Epithelial cell of esophagus (primary cell): ENCODE measurements around the gene SNX24.
"Not testable (repeated sequence)": the region's sequence is repeated elsewhere in the genome, so short reads cannot be mapped to it uniquely, and the experiment has no call there.

Experiments used
- DNase-seq: peaks from one replicate; pipeline ENCODE4 v3.0.0; 2010; ENCODE audit warnings: low read depth
- H3K4me3 ChIP-seq: 2 replicates; pipeline ENCODE4 v1.5.1; 2011; ENCODE audit warnings: mild to moderate bottlenecking, low read length, control low read depth
- TF ChIP-seq, protein P1 (sequence below): IDR thresholded peaks from 2 replicates; pipeline ENCODE4 v1.5.1; 2011; ENCODE audit warnings: low read depth, mild to moderate bottlenecking, low read length, control low read depth, inconsistent platforms; ENCODE audit not compliant: insufficient read depth; ENCODE audit errors: missing control alignments

The SNX24 gene

DNA sequence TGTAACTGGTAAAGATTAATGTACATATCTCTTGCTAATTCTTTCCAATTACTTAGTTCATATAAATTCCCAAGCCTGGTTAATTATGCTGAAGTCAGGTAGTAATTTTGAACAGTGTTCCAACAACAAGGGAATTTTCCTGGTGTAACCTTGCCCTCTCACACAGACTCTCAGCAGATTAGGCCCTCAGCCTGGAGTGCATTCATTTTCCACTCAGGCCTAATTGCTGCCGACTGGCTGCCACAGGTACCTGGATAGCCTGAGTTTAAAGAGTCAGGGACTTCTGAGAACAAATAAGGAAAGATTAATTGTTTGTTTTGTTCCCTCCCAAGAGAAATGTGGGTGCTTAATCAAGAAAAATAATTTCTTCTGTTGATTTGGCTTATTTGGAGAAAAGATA is 119.7 kb downstream of the SNX24 start:
- TF ChIP-seq, protein P1, sequence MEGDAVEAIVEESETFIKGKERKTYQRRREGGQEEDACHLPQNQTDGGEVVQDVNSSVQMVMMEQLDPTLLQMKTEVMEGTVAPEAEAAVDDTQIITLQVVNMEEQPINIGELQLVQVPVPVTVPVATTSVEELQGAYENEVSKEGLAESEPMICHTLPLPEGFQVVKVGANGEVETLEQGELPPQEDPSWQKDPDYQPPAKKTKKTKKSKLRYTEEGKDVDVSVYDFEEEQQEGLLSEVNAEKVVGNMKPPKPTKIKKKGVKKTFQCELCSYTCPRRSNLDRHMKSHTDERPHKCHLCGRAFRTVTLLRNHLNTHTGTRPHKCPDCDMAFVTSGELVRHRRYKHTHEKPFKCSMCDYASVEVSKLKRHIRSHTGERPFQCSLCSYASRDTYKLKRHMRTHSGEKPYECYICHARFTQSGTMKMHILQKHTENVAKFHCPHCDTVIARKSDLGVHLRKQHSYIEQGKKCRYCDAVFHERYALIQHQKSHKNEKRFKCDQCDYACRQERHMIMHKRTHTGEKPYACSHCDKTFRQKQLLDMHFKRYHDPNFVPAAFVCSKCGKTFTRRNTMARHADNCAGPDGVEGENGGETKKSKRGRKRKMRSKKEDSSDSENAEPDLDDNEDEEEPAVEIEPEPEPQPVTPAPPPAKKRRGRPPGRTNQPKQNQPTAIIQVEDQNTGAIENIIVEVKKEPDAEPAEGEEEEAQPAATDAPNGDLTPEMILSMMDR: no peak
- no peak overlapping the region for H3K4me3 ChIP-seq
- DNase-seq: no peak

DNA sequence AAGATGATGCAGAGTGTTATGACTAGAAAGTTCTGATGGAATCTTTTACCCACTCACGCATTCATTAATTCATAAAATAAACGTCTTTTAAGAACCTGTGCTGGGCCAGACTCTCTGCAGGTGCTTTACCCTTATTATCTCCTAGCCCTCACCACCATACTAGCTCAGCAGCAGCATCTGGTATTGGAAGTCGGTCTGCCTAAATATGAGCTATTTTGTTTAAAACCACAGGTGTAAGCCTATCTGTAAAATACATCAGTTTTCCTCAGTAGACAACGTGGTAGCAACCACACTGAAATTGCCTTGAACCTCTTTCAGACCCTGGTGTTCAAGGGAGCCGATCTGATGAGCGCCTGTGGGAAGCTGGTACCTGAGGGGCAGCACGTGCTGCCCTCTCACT is 121.7 kb downstream of the SNX24 start:
- DNase-seq: no peak
- TF ChIP-seq, protein P1: no peak

DNA sequence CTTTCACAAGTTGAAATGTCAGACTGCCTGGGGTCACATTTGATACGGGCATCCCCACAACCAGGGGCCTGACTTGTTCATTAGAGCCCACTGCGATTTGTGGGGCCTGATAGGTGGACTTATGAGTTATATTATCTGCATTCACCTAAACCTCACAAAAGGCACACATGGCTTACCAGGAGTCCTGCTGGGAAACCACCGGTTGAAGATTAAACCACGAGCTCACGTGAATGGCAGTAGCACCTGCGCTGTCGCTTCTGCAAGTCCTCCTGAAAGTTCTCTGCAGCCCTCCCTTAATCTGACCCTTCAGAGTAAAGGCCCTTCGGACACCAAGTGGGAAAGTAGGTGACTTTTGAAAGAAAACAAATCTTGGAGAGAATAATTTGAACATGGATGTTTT is 122.2 kb downstream of the SNX24 start:
- no peak overlapping the region for H3K4me3 ChIP-seq
- DNase-seq: no peak
- TF ChIP-seq, protein P1: no peak

More for the DNA sequence above, 121.7 kb downstream of the SNX24 start:
- no peak overlapping the region for H3K4me3 ChIP-seq

DNA sequence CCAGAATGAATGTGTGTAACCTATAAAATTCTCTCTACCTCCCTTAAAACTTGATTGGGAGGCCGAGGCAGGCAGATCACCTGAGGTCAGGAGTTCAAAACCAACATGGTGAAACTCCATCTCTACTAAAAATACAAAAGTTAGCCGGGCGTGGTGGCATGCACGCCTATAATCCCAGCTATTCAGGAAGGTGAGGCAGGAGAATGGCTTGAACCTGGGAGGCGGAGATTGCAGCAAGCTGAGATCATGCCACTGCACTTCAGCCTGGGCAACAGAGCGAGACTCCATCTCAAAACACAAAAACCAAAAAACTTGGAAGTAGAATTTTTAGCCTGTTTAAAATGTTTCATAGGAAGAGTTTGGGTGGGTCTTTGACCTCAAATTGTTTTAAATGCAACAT is 122.6 kb downstream of the SNX24 start:
- not testable (repeated sequence) for H3K4me3 ChIP-seq, DNase-seq

DNA sequence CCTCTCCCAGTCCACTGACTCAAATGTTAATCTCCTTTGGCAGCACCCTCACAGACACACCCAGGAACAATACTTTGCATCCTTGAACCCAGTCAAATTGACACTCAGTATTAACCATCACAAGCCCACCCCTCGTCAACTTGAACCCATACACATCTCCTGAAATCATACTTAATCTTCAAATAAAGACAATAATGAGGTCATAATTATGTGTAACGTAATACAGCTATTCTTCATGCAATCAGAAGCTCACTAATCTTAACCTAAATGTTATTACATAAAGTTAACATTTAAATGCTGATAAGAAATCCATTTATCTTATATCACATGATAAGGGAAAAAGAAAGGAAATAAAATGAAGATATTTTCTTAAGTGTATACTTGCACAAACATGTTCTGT is 125.9 kb downstream of the SNX24 start:
- no peak overlapping the region for H3K4me3 ChIP-seq
- no peak for DNase-seq
- TF ChIP-seq, protein P1: no peak

DNA sequence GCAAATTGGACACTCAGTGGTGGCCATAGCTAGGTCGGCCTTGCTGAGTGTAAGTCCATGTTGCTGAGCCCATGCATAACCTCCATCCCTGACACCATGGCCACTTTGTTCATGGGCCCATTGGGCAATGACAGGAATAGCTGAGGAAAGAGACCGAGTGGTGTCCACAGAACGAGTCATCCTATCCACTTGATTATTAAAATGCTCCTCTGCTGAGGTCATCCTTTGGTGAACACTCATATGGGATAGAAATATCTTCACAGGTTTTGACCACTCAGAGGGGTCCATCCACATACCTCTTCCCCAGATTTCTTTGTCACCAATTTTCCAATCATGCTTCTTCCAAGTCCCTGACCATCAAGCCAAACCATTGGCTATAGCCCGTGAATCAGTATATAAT is 127.5 kb downstream of the SNX24 start:
- TF ChIP-seq, protein P1: no peak
- H3K4me3 ChIP-seq: no peak overlapping the region
- peak; percentile 41 for DNase-seq

DNA sequence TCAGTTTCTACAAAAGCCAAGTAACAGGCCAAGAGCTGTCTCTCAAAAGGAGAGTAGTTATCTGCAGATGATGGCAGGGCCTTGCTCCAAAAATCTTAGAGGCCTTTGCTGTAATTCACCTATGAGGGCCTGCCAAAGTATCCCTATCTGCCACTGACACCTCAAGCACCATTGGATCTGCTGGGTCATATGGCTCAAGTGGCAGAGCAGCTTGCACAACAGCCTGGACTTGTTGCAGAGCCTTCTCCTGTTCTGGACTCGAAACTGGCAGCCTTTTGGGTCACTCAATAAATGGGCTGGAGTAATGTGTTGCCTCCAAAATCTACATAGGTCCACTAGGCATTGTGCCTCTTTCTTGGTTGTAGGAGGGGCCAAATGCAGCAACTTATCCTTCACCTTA is 128.3 kb downstream of the SNX24 start:
- not testable (repeated sequence) for H3K4me3 ChIP-seq, DNase-seq

DNA sequence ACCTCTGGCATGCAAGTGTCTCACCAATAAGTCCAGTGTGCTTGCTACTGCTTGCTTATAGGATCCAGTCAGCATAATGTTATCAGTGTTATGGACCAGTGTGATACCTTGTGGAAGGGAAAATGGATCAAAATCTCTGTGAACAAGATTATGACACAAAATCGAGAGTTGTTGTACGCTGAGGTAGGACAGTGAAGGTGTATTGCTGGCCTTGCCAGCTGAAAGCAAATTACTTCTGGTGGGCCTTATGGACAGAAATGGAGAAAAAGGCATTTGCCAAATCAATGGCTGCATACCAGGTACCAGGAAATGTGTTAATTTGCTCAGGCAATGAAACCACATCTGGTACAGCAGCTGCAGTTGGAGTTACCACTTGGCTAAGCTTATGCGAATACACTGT is 128.8 kb downstream of the SNX24 start:
- H3K4me3 ChIP-seq, DNase-seq: not testable (repeated sequence)

DNA sequence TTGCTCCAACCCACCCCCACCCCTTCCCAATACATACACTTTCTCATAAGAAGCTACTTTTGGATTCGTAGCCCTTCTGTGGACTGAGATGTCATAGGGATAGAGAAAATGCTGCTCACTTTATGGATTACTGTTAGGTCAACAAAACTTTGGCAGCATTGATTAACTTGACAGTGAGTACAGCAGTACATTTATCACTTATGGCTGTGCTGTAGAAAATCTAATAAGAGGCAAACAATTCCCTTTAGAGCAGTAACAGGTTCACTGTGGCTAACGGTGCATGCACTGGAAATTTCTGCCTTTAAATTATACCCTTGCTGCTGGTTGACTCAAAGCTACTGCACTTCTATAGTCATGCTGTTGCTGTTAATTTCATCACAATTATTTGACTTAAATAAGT is 131.9 kb downstream of the SNX24 start:
- H3K4me3 ChIP-seq: no peak overlapping the region
- TF ChIP-seq, protein P1: no peak
- no peak for DNase-seq
